GM20431 (cell line): ENCODE results near the gene GPR84.

Experiments
- in situ Hi-C: fragments of 300-500 bp; cut with MseI, MboI; formaldehyde crosslinking; loops from one replicate; pipeline ENCODE4 v1.15.0; 2020; ENCODE audit warnings: low sequenced_read_pairs; ENCODE audit not compliant: unreplicated experiment

Gene GPR84

DNA sequence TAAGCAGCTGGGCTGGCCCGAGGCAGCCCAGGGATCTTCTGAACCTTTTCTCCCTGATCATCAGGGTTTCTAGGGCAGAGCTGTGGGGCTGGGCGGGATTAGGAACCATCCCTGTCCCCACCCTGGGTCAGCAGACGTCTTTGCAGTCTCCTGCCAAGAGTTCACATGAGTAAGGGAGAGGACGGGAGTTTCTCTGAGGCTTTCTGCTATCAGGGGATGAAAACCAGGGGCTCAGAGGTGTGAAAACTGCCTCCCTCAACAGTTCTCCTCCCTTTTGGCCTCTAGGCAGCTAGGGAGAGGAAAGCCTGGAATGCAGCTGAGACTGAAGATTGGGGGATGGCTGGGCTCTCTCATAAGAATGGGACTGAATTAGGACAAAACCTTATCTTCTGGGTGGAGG lies 12.3 kb upstream of the GPR84 start:
- in situ Hi-C loops, result no loop called here

DNA sequence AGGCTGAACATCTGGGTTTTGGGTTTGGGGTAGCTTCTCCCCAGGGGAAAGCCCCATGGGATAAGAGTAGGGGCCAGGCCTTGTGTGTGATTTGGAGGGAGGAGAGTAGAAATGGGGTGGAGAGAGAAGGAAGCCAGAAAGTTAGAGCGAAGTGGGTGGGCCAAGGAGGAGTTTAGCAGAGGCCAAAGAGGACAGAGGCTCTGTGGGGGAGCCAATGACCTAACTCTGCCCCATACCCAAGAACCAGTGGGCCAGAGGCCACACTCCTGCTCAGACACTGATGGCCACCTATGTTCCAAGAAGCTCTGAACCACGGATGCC lies 10.9 kb upstream of the GPR84 start:
- in situ Hi-C loops, result no loop called here

DNA sequence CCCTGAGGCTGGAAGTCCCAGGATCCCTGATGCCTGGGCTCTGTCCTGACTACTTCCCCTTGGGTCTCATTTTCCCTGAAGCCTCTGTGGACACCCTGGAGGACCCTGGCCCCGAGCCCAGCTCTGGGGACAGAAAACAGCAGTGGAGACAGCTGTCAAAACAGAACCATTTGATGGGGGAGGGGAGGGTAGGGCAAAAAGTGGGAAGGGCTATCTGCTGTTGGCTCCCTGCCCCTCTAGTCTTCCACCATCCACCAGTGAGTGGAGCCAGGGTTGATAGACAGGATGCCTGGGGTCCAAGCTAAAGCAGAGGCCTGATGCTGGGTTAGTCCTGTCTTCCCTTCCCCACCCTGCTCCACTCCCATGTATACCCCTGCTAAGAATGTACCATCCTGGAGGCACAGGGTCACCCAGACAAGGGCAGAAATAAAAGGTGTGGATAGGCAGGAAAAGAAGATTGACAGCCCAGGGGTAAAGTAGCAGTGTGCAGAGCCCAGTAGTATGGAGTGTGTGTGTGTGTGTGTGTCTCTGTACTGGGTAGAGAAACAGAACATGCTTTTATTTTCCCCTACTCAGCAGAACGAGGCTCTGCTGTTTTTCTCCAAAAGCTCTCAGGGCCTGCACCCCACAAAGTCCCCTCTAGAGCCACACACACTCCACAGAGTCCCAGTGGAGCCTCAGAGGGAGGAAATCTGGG lies 10.4 kb upstream of the GPR84 start:
- in situ Hi-C loops, result loop anchor here (25.0 kb wide), 1 partner anchor 362 kb away; the partner anchor contains the start of genes HOXC8 and HOXC9

DNA sequence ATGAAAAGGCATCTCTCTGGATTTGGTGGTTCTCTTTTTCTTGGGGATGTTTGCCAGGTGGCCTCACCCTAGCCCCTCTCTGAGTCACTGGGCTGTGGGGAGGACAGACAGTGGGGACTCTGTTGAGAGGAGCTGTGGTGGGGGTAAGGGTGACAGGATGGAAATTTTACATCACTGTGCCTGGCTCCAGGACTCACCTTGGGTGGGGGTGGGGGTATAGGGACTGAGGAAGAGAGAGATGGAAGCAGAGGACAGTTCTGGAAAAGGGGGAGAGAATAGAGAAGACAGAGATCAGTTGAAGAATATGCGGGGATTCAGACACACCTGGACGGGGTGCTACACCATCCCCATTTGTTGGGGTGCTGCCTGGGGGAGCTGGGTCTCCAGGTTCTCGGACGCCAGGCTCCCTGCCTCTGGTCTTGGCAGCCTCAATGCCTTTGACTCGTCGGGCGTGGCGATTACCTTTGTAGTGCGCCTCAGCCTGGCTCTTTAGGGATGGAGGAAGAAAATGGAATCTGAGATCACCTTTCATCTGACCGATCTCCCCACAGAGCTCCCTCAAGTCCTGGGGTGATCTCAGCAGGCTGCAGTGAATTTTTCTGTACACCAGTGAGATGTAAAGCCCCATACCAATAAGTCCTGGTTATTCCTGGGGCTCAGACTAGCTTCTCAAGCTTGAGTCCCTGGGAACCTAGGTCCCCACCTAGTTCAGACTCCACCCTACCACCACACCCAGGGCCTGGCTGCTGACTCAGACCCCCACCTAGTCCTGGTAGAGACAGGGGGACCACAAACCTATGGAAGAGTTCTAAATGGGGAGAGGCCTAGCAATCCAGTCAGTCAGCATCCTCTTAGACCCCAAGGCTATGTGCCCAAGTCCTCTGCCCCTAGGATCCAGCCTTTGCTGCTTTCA lies 9.6 kb upstream of the GPR84 start:
- in situ Hi-C loops, result loop anchor here (25.0 kb wide), 1 partner anchor 362 kb away; the partner anchor contains the start of genes HOXC8 and HOXC9

DNA sequence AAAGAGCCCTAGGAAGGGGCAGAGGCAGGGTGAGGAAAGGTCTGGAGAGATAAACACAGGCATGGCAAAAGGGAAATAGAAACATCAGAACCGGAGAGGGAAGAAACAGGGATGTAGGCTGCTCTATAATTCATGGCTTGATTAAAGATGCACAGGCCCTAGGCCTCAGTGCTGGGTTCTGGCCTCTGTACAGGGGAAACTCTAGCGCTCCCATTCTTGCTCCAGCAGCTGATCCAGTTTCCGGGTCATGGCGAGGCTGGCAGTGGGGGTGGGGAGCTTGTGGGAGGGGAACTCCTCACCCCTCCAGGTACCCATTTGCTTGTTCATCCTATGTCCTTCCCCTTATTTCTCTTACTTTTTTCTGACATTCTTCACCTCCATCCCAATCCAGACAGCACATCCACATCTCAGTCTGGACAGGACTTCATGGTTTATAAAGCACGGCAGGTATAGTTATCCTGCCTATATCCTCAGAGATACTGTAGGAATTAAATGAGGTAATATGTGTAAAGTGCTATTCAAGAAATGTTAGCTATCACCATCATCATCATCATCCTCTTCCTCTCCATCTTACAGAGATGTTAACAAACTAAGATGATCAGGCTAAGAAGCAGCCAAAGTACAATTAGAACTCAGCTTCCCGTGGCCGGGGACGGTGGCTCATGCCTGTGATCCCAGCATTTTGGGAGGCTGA lies 8.0 kb upstream of the GPR84 start:
- in situ Hi-C loops, result loop anchor here (25.0 kb wide), 1 partner anchor 360 kb away; the partner anchor contains the start of genes HOXC8 and HOXC9

DNA sequence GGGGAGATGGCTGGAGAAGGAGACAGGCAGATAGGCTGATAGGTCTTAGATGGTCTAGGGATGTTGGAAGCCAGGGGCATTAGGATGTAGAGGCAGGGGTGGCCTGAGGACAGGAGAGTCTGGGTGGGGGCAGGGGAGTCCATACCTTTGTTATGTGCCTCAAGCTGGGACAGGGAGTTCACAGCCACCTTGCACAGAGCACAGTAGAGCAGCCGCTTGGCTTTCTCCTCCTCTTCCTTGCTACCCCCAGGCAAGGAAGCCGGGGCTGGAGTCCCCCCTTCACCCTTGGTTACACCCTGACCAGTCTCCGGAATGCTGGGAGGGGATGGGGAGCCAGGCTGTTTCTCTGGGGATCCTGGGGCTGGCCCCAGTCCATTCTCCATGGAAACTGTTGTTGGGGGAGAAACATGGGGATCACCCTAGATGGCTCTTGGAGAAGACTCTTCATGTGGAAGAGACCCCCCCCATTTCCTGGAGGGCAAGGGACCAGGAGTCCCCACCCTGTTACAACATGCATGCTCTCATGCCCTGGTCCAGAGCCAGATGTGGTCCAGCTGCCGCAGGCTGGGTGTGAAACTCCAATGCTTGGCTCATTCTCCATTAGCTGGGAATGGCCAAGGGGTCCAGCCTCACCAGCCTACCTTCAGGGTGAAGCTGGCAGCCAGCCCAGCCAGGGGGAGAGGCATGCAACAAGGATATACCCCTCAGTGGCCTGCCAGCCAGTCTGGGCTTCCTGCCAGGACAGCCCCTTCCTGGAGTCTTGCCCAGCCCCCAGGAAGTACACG lies 7.2 kb upstream of the GPR84 start:
- in situ Hi-C loops, result loop anchor here (25.0 kb wide), 1 partner anchor 359 kb away; the partner anchor contains the start of genes HOXC8 and HOXC9

DNA sequence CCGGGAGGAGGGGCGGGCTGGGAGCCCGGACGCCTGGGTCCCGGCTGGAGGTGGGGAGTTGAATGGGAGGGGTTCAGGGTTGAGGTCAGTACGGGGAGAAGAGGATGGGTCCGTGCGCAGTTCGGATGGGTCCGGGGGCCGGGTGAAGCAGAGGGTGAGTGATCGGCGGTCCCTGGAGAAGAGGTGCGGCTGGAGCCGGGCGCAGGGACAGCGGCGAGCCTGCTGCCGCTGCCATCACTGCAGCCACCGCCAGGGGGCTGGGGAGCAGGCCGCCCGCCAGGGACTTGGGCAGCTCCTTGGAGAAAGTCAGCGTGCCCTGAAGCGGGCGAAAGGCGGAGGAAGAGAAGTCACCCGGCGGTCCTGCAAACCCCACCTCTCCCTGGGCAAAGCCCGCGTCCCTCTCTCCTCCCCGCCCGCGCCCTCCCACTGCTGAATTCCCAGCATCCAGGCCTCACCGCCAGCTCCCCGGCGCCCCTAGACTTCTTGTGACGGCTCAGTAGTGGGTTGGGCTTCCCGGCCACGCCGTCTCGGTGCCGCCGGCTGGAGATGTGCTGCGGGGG lies 6.0 kb upstream of the GPR84 start:
- in situ Hi-C loops, result loop anchor here (25.0 kb wide), 1 partner anchor 358 kb away; the partner anchor contains the start of genes HOXC8 and HOXC9

DNA sequence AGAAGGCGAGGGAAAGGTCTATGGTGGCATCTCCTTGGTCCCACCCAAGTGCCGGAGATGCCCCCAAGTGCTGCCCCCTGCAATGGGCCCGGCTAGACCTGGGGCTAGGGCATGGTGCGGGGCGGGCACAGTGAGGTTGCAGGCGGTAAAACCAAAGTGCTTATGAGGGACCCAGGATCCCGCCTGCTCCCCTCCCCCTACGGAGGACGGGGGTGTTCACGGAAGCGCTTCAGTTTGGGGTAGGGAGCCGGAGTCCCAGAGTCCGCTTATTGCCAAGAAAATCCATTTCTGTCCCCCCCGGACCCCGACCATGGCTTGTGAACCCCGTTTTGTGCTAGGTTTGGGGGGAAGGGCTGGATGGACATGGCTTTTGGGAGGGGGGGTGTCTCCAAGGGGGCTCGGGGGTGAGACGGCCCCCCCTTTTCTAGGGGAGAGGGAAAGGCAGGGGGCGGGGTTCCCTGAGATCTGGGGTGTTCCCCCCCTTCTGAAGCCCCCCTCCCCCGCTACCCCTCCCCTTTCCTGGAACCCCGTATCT lies 5.4 kb upstream of the GPR84 start:
- in situ Hi-C loops, result loop anchor here (10.0 to 25.0 kb wide), 2 partner anchors 155 to 357 kb away; partner anchors contain the start of genes HOXC8 and HOXC9

DNA sequence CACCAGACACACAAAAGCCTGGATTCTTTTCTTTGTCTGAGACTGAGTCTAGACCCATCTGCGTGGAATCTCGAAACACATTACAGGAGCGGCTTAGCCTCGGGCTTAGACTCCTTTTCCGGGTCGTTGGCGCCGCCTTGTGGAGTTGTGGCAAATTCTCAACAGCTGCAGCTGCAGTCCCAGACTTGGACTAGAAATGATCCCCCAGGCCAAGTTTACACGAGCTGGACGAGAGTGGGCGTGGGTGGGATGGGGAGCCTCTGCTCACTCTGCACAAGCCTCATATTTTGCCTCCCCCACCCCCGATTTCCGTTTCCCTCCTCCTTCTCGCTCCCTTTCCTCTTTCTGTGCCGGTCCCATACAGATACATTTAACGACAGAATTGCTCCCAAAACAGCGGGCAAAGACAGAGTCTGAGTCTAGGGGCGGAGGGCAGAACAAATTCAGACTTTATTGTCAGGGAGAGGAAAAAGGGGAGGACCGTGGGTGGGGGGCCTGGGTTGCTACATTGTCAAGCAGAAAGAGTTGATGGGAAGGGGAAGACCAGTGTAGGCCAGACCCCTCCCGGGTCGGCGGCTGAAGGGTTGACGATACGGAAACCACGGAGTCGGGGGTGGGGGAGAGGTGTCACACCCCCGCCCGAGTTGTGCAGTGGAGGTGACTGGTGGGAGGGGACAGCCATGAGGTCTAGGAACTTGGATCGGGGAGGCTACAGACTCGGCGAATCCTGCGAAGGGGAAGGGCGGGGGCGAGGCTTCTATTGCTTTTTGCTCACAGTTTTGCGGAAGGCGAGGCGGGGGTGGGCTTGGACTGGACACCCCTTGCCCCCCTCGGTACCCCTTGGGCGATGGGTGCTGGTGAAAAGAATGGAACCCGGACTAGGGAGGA lies 4.7 kb upstream of the GPR84 start:
- in situ Hi-C loops, result loop anchor here (10.0 to 25.0 kb wide), 2 partner anchors 154 to 357 kb away; partner anchors contain the start of genes HOXC8 and HOXC9

DNA sequence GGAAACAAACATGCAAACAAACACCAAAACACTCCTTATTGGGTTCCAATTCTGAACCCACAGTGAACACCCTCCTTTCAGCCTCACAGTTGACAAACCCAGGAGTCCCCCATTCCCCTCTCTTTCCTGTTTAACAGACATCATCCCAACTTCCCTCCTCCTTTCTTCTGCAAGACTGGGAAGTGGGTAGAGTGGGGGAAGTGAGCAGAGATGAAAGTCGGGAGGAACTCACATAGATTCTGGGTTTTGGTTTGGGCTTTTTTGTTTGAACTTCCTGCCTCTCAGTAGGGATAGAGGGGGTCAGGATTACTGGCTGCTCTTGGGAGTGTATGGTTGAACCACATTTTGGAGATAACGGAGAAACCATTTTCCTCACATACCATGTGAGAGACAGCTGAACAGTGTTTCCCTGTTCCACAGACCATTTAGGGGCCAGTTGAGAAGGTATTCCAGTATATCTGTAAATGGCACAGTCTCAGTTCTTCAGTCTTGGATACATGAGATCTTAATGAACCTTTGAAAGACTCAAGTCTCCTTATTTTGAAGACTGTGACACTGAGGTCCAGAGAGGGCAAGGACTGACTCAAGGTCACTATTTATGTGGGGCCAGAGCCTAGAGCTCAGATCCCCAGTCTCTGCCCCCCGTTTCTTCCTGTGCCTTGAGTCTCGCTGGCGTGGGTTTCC lies 3.9 kb upstream of the GPR84 start:
- in situ Hi-C loops, result loop anchor here (10.0 to 25.0 kb wide), 2 partner anchors 153 to 356 kb away; partner anchors contain the start of genes HOXC8 and HOXC9

DNA sequence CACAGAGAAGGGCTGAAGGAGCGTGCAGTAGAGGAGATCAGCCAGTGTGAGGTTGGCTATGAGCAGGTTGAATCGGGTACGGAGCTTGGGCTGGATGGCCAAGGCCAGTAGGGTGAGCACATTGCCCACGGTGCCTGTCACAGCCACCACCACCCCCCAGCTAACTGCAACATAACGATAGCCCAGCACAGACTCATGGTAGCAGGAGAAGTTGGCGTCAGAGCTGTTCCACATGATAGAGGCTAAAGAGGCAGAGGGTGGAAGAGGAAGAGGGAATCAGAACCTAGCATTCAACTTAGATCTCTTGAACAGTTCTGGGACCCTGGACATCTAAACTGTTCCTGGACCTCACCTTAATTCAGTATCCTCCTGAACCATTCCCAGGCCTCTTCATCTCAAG lies 668 bp downstream of the GPR84 start:
- in situ Hi-C loops, result loop anchor here (10.0 to 25.0 kb wide), 2 partner anchors 149 to 351 kb away; partner anchors contain the start of genes HOXC8 and HOXC9

DNA sequence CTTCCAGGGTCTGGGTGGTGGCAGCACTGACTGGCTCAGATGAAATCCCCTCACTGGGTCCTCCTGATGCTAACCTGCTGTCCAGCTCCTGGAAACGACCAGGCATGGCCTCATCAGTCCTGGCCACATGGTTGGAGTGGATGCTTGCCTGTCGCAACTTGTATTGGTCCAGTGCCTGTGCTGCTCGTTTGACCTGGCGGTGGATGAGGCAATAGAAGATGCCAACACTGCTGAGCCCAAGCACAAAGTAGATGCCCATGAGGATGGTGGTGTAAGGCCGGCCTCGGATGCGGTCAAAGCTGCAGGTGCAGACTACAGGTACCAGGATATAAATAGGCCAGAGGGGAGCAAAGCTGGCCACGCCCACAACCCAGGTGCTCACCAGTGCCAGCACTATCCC lies 1.2 kb downstream of the GPR84 start:
- in situ Hi-C loops, result loop anchor here (10.0 to 25.0 kb wide), 2 partner anchors 148 to 351 kb away; partner anchors contain the start of genes HOXC8 and HOXC9

DNA sequence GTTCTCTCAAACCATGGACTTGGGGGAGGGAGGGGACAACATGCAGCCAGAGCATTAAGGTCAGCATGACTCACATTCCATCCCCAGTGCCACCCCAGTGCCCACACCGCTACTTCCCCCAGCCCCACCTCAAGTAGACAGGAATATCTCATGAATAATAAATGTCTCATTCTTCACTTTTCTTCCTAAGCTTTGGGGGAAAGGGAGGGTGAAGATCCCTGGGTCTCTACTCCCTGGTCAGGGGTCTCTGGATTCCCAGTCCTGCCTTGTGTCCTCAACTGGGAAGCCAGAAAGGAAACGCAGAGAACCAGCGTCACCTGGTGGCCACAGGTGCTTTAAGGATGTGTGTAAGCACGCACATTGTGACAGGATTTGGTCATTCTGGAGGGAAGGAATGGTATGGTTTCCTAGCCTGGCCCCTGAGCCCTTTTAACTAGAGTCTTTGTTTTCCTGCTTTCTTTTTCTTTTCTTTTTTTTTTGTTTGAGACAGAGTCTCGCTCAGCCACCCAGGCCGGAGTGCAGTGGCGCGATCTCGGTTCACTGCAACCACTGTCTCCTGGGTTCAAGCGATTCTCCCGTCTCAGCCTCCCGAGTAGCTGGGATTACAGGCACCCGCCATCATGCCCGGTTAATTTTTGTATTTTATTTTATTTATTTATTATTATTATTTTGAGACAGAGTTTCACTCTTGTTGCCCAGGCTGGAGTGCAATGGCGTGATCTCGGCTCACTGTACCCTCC lies 3.4 kb downstream of the GPR84 start:
- in situ Hi-C loops, result loop anchor here (10.0 to 25.0 kb wide), 2 partner anchors 146 to 349 kb away; partner anchors contain the start of genes HOXC8 and HOXC9

DNA sequence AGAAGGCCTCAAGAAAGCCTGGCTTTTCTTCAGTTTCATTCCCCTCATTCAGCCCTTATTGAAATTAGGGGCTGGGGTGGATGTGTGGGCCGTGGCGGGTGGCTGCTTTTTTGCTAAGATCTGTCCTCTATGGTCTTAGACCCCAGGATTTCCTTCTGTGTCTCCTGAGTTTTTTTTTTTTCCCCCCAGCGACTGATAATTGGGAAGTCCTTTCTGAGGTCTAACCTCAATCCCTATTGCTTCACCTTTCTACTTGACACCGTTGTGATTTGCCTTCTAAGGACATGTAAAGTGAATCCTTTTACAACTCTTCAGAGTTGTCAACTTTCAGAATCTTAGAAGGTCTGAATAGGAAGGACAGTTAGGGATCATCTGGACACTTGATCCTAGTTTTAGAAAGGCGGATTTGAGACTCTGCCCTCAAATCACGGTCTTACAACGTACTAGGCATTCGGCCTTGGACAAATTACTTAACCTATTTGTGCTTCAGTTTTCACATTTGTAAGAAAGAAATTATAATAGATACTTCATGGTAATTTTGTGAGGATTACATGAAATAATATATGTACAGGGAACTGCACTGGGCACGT lies 4.4 kb downstream of the GPR84 start:
- in situ Hi-C loops, result loop anchor here (10.0 to 25.0 kb wide), 2 partner anchors 145 to 348 kb away; partner anchors contain the start of genes HOXC8 and HOXC9

DNA sequence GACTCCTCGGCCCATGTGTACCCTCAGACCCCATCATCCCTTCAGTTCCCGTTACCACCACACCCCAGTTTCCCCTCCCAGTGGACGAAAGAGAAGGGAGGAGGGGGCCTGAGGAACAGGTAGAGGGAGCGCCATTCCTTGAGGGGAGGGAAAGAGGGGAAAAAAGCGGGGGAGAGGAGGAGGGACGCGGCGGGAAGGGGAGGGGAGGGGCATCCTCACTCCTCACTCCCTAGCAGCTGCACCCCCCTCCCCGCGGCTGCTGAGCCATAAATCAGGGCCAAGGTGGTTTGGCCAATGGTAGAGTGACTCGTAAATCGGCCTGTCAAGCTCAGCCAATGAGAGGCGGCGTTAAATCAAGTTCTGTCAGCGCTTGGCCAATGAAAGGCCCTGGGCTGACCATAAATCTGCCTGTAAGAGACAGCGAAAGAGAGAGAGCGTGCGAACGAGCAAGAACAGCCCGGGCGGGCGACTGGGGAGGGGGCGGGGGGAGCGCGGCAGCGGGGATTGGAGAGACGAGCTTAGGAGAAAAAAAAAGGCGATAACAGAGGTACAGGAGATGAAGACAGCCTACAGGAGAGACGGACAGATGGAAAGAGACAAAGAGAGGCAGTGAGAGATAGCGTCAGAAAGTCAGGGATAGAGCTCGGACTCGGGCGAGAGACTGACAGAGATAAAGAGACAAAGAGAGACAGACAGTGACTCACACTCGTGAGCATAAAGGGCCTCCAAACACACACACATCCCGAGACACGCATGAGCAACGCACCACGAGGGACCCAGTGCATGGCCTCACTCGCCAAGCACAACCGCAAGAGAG lies 5.1 kb downstream of the GPR84 start:
- in situ Hi-C loops, result loop anchor here (25.0 kb wide), 1 partner anchor 347 kb away; the partner anchor contains the start of genes HOXC8 and HOXC9
